ENCODE data around the gene LRRFIP1. TPM values are rescaled to one million over a fixed set of nuclear protein-coding genes. Genes with fewer than 3 reads are reported as not detected.
A peak's percentile ranks its signal among the peaks of the same experiment; 100 is the strongest.

LRRFIP1 gene
- total and polyA plus RNA-seq, 2 of the 13 experiments (the other 11 are each of a cell fraction or from before 2014, with no cell fraction given): 15.9 to 40.5 TPM

DNA sequence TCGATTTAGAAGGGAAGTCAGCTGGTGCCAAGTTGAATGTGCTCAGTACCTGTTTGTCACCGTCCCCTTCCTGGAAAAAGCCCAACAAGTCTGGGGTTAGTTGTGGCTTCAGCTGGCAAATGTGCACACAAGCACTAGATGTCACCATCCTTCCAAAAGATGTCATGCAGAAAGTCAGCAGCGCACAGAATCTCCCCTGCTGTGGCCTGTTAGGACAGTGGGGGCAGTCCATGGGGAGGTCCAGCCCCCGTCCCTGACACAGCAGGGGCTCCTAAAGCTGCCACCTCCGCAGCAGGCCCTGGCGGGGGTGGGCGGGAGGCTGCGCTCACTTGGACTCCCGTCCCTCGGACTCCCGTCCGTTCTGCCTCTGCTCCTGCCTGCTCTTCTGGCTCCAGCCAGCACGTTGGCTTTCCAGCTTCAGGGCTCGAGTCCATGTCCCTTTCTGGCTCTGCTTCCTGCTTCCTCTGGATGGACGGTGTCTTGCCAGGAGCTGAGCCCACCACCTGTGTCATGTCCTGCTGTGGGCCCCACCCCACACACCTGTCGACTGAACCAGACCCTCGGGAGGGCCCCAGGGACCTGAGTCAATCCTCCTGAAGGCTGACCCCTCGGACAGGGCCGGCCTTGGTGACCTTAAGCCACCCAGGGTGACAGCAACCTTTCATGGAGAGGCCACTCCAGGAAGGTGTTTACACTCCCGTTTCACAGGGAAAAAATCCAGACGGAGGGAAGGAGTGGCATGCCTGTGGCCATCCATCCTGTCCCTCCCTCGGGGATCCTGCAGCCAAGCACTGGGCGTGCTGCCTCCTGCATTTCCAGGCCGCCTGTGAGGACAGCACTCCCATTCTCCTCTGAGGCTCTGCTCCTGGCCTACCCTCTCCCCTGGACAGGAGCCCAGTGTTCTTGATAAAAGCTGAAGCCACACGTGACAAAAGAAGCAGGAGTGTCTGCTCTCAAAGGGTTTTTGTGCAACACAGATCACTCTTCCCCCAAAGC is 45.3 kb upstream of the LRRFIP1 start:
- Histone ChIP-seq H3K27me3 (ENCODE audit: control insufficient read depth in 1 of 2, insufficient read depth in 2 of 2, low read length in 2 of 2) (no peaks in the 10 kb centered on the region), H3K27ac (ENCODE audit: extremely low read length, insufficient read depth, low read length) (peak overlapping the region; percentile 66), H3K4me2 (ENCODE audit: low read depth, low read length) (peak overlapping the region; percentile 57), H3K4me3 (replicated peaks in 1 of 3; ENCODE audit: insufficient read depth in 1 of 3, low read depth in 2 of 3, low read length in 3 of 3) (peak overlapping the region in 1 of 3 experiments; percentile 38; a peak in 3 of 6 replicates), H3K9me3 (ENCODE audit: low read length) (no peaks in the 10 kb centered on the region), H3K79me2 (ENCODE audit: insufficient read depth, low read length) (peaks cover 25% of the 10 kb centered on the region), H3K36me3 (replicated peaks in 1 of 2; ENCODE audit: control insufficient read depth in 1 of 2, insufficient read depth in 2 of 2, low read length in 2 of 2) (peaks cover 26 to 54% of the 10 kb centered on the region in 2 experiments), H3K9ac (ENCODE audit: insufficient read depth, low read depth, low read length) (peak overlapping the region; percentile 16; the same call in 1 of the 2 replicates), H3K4me1 (ENCODE audit: insufficient read depth, low read length) (peaks cover 57% of the 10 kb centered on the region), H4K20me1 (ENCODE audit: insufficient read depth, low read length) (peaks cover 16% of the 10 kb centered on the region; the same call in 1 of the 2 replicates), H2AFZ (ENCODE audit: low read length) (no peak overlapping the region)
- ChIA-PET POLR2A (interaction anchor here (0.8 to 2.5 kb wide), 5 partner anchors 8 to 106 kb away, joined by 3 to 13 read pairs (median 3); no protein-coding TSS in a partner anchor), CTCF (ENCODE audit: low intra/inter-chr PET ratio, low total read pairs) (interaction anchor here (0.7 to 2.3 kb wide), 4 partner anchors 23 to 193 kb away, joined by 3 to 20 read pairs (median 6); no protein-coding TSS in a partner anchor)
- intact Hi-C loops (cut with micrococcal nuclease; ENCODE audit: unreplicated experiment): loop anchor here (1.0 kb wide), 2 partner anchors 103 to 162 kb away; no protein-coding TSS in a partner anchor
- in situ Hi-C loops (cut with HindIII; ENCODE audit: extremely low pct_ligation_motif_present, low pct_unique_long_range_greater_than_20kb): loop anchor here (5.0 kb wide), 1 partner anchor 90 kb away; no protein-coding TSS in a partner anchor
- FAIRE-seq (peak; percentile 98), ATAC-seq (peak; percentile 66), DNase-seq (ENCODE audit: low spot score) (peak; percentile 82)
- no TSS peak for BruUV-seq (replicated peaks)
- 32% methylated on average over 22 of the region's 25 CpGs for WGBS (ENCODE audit: low lambda C conversion rate)
- TF ChIP-seq, protein P1, sequence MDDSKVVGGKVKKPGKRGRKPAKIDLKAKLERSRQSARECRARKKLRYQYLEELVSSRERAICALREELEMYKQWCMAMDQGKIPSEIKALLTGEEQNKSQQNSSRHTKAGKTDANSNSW (CRISPR knock-in tag; IDR thresholded peaks at IDR 0.05; ENCODE audit: borderline replicate concordance): 0 out of 2 replicates have a peak, but pooled peaks have one; percentile 59
- TF ChIP-seq CEBPG (CRISPR knock-in tag; IDR thresholded peaks at IDR 0.05) (no peak), NFIC (IDR thresholded peaks at IDR 0.05; ENCODE audit: low read length) (no peak), GPN1 (CRISPR knock-in tag; IDR thresholded peaks at IDR 0.05; ENCODE audit: borderline replicate concordance) (no peak), SMARCE1 (IDR thresholded peaks at IDR 0.05; ENCODE audit: borderline replicate concordance) (no peak), PHF21A (CRISPR knock-in tag; IDR thresholded peaks at IDR 0.05) (peak; percentile 67; the same call in 1 of the 2 replicates), KDM5B (CRISPR knock-in tag; IDR thresholded peaks at IDR 0.05; ENCODE audit: borderline replicate concordance) (peak; percentile 62; the same call in 1 of the 2 replicates), ZNF430 (CRISPR knock-in tag; IDR thresholded peaks at IDR 0.05) (0 out of 2 replicates have a peak, but pooled peaks have one; percentile 41), ZNF563 (CRISPR knock-in tag; IDR thresholded peaks at IDR 0.05) (0 out of 2 replicates have a peak, but pooled peaks have one; percentile 43), EP300 (IDR thresholded peaks at IDR 0.05; ENCODE audit: low read depth in 2 of 2, low read length in 2 of 2) (peak in 1 of 2 experiments; percentile 52; a peak in 2 of 4 replicates), EP300 (CRISPR knock-in tag; IDR thresholded peaks at IDR 0.05; ENCODE audit: borderline replicate concordance) (no peak; the same call in 1 of the 2 replicates), TBX2 (CRISPR knock-in tag; IDR thresholded peaks at IDR 0.05; ENCODE audit: borderline replicate concordance) (peak; percentile 67; the same call in 1 of the 2 replicates), KAT2B (IDR thresholded peaks at IDR 0.05; ENCODE audit: borderline replicate concordance, low read depth, low read length) (no peak), FOXA1 (IDR thresholded peaks at IDR 0.05) (no peak), FOXA1 (CRISPR knock-in tag; IDR thresholded peaks at IDR 0.05) (peak; percentile 77)
- TF ChIP-seq, protein P2, sequence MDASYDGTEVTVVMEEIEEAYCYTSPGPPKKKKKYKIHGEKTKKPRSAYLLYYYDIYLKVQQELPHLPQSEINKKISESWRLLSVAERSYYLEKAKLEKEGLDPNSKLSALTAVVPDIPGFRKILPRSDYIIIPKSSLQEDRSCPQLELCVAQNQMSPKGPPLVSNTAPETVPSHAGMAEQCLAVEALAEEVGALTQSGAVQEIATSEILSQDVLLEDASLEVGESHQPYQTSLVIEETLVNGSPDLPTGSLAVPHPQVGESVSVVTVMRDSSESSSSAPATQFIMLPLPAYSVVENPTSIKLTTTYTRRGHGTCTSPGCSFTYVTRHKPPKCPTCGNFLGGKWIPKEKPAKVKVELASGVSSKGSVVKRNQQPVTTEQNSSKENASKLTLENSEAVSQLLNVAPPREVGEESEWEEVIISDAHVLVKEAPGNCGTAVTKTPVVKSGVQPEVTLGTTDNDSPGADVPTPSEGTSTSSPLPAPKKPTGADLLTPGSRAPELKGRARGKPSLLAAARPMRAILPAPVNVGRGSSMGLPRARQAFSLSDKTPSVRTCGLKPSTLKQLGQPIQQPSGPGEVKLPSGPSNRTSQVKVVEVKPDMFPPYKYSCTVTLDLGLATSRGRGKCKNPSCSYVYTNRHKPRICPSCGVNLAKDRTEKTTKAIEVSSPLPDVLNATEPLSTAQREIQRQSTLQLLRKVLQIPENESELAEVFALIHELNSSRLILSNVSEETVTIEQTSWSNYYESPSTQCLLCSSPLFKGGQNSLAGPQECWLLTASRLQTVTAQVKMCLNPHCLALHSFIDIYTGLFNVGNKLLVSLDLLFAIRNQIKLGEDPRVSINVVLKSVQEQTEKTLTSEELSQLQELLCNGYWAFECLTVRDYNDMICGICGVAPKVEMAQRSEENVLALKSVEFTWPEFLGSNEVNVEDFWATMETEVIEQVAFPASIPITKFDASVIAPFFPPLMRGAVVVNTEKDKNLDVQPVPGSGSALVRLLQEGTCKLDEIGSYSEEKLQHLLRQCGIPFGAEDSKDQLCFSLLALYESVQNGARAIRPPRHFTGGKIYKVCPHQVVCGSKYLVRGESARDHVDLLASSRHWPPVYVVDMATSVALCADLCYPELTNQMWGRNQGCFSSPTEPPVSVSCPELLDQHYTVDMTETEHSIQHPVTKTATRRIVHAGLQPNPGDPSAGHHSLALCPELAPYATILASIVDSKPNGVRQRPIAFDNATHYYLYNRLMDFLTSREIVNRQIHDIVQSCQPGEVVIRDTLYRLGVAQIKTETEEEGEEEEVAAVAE (CRISPR knock-in tag; IDR thresholded peaks at IDR 0.05; ENCODE audit: borderline replicate concordance): no peak

Measured in HepG2 (cell line).